ENCODE data around the gene CBARP. TPM values are rescaled to one million over a fixed set of nuclear protein-coding genes. Genes with fewer than 3 reads are reported as not detected.

CBARP gene
- total RNA-seq, 1 experiment from 2014 or later = 13.3 TPM

DNA sequence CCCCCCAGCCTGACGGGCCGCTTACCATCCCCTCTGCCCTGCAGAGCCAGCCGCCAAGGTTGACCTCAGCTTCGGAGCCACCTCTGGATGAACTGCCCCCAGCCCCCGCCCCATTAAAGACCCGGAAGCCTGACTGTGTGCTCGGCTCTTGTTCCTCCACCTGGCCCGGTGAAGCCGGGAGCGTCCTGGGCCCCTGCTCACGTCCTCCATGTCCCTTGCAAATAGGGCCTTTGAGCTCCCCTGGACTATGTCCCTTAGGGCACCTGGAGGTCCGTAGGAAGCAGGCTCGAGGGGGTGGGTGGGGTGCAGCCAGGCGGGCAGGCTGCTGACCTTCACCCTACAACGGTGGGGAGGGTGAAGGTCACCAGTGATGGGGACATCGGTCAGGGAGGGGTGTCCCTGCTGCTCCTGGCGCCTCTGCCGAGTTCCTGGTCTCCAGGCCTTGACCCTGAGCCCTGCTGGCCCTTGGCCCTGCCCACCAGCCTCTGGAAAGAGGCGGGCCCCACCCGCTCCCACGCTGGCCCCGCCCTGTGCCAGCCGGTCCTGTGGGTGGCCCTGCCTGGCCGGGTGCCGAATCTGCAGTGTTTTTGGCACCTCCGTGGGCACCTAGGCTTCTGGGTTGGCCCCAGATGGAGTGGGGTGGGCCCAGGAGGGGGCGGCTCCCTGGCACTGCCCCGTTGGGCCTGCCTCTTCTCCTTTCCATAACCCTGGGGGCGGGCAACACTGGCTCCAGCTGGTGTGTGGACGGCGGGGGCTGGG is 7.1 kb upstream of the CBARP start:
- ChIA-PET POLR2A (ENCODE audit: low non-redundant PET) (interaction anchor here (0.6 to 2.3 kb wide), 4 partner anchors 8 to 24 kb away, joined by 3 to 36 read pairs (median 9); partner anchors contain the start of gene CIRBP), CTCF (interaction anchor here (0.5 to 1.8 kb wide), 21 partner anchors 8 to 389 kb away, joined by 3 to 149 read pairs (median 4); partner anchors contain the start of genes CIRBP, FAM174C and WDR18)
- Histone ChIP-seq H3K9me3 (ENCODE audit: low read depth, low read length, poor library complexity, severe bottlenecking) (no peaks in the 10 kb centered on the region), H3K36me3 (ENCODE audit: insufficient read depth, low read length, poor library complexity, severe bottlenecking) (peaks cover 7% of the 10 kb centered on the region), H3K27ac (ENCODE audit: low read depth, low read length, poor library complexity, severe bottlenecking) (peak overlapping the region; percentile 77), H3K27me3 (replicated peaks; ENCODE audit: insufficient read depth, low read depth, low read length, poor library complexity) (no peaks in the 10 kb centered on the region), H3K4me3 (ENCODE audit: low read depth, low read length, poor library complexity, severe bottlenecking) (peak overlapping the region; percentile 11), H3K4me1 (ENCODE audit: insufficient read depth, low read length, poor library complexity, severe bottlenecking) (peaks cover 33% of the 10 kb centered on the region)
- intact Hi-C loops (cut with micrococcal nuclease; ENCODE audit: unreplicated experiment) = loop anchor here (5.0 to 10.0 kb wide), 3 partner anchors 220 to 380 kb away; partner anchors contain the start of genes CNN2, RNU6-2 and TMEM259
- no peak for DNase-seq (ENCODE audit: low spot score)
- TF ChIP-seq, protein P1, sequence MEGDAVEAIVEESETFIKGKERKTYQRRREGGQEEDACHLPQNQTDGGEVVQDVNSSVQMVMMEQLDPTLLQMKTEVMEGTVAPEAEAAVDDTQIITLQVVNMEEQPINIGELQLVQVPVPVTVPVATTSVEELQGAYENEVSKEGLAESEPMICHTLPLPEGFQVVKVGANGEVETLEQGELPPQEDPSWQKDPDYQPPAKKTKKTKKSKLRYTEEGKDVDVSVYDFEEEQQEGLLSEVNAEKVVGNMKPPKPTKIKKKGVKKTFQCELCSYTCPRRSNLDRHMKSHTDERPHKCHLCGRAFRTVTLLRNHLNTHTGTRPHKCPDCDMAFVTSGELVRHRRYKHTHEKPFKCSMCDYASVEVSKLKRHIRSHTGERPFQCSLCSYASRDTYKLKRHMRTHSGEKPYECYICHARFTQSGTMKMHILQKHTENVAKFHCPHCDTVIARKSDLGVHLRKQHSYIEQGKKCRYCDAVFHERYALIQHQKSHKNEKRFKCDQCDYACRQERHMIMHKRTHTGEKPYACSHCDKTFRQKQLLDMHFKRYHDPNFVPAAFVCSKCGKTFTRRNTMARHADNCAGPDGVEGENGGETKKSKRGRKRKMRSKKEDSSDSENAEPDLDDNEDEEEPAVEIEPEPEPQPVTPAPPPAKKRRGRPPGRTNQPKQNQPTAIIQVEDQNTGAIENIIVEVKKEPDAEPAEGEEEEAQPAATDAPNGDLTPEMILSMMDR (conservative IDR thresholded peaks at IDR 0.05; ENCODE audit: low read depth, low read length) = no peak
- TF ChIP-seq EZH2 (IDR thresholded peaks at IDR 0.05; ENCODE audit: borderline replicate concordance, low read depth, low read length, poor library complexity, severe bottlenecking) = no peak
- no TSS peak for BruUV-seq (replicated peaks)

DNA sequence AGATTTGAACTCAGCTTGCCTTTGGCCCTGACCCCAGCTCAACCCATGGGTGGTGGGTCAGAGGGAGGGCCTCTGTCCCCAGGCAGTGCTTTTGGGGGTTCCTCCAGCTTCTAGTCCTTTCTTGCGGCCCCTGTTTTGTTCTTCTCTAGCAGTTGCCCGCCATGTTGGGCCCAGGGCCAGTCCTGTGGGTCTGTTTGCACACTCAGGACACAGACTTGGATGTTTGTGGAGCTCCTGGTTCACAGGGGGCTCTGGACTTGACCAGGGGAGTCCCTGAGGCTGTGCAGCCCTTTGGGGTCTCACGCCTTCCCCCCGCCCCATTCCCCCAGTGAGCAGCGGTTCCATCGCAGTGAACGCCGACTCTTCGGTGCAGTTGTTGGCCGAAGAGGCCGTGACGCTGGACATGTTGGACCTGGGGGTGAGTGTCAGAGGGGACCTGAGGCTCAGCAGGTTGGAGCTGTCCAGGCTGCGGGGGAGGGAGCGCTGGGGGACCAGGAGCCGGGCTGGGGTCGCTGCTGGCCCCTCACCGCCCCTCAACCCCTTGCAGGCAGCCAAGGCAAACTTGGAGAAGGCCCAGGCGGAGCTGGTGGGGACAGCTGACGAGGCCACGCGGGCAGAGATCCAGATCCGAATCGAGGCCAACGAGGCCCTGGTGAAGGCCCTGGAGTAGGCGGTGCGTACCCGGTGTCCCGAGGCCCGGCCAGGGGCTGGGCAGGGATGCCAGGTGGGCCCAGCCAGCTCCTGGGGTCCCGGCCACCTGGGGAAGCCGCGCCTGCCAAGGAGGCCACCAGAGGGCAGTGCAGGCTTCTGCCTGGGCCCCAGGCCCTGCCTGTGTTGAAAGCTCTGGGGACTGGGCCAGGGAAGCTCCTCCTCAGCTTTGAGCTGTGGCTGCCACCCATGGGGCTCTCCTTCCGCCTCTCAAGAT is 6.2 kb upstream of the CBARP start:
- peak; percentile 94 for DNase-seq (ENCODE audit: low spot score)
- TSS peak; percentile 24 for BruUV-seq (replicated peaks)
- Histone ChIP-seq H3K27ac (ENCODE audit: low read depth, low read length, poor library complexity, severe bottlenecking) (peak overlapping the region; percentile 95), H3K36me3 (ENCODE audit: insufficient read depth, low read length, poor library complexity, severe bottlenecking) (peaks cover 7% of the 10 kb centered on the region), H3K9me3 (ENCODE audit: low read depth, low read length, poor library complexity, severe bottlenecking) (no peaks in the 10 kb centered on the region), H3K4me3 (ENCODE audit: low read depth, low read length, poor library complexity, severe bottlenecking) (peak overlapping the region; percentile 11), H3K27me3 (replicated peaks; ENCODE audit: insufficient read depth, low read depth, low read length, poor library complexity) (no peaks in the 10 kb centered on the region), H3K4me1 (ENCODE audit: insufficient read depth, low read length, poor library complexity, severe bottlenecking) (peaks cover 39% of the 10 kb centered on the region)
- intact Hi-C loops (cut with micrococcal nuclease; ENCODE audit: unreplicated experiment) = loop anchor here (5.0 to 10.0 kb wide), 3 partner anchors 219 to 379 kb away; partner anchors contain the start of genes CNN2, RNU6-2 and TMEM259
- CTCF ChIA-PET = interaction anchor here (0.5 to 1.8 kb wide), 21 partner anchors 9 to 388 kb away, joined by 3 to 149 read pairs (median 4); partner anchors contain the start of genes CIRBP, FAM174C and WDR18
- TF ChIP-seq, protein P1 (conservative IDR thresholded peaks at IDR 0.05; ENCODE audit: low read depth, low read length) = peak; percentile 97
- no peak for TF ChIP-seq EZH2 (IDR thresholded peaks at IDR 0.05; ENCODE audit: borderline replicate concordance, low read depth, low read length, poor library complexity, severe bottlenecking)
- POLR2A ChIA-PET (ENCODE audit: low non-redundant PET) = interaction anchor here (0.6 to 2.3 kb wide), 4 partner anchors 9 to 25 kb away, joined by 3 to 36 read pairs (median 9); partner anchors contain the start of gene CIRBP
